ENCODE results near the gene MCC. TPM values are rescaled to one million over a fixed set of nuclear protein-coding genes. Genes with fewer than 3 reads are reported as not detected.

MCC gene
- total and polyA plus RNA-seq, 2 experiments from 2014 or later, result 8.3 to 31.5 TPM

- no peaks in the 10 kb centered on the region for H3K9me3 ChIP-seq (ENCODE audit: low read depth)
- H4K20me1 ChIP-seq (ENCODE audit: insufficient read depth, poor library complexity, severe bottlenecking), result no peaks in the 10 kb centered on the region
- no peak overlapping the region for H3K4me2 ChIP-seq
- WGBS (ENCODE audit: low lambda C conversion rate, missing lambda C conversion rate), result 34% methylated on average over 2 of the region's 2 CpGs
- peaks cover 10% of the 10 kb centered on the region for H3K4me1 ChIP-seq (ENCODE audit: insufficient read depth)
- DNase-seq (ENCODE audit: low spot score), result no peak
- H3K4me3 ChIP-seq, result no peak overlapping the region
- no peaks in the 10 kb centered on the region for H3K9me2 ChIP-seq (replicated peaks; ENCODE audit: insufficient read depth)
- no peak overlapping the region for H2AFZ ChIP-seq
- no peaks in the 10 kb centered on the region for H3K27me3 ChIP-seq
- no peaks in the 10 kb centered on the region for H3K79me2 ChIP-seq
- no peaks in the 10 kb centered on the region for H3K36me3 ChIP-seq (replicated peaks; ENCODE audit: insufficient read depth, low read depth)
- no peak overlapping the region for H3K27ac ChIP-seq
- TF ChIP-seq CTCF (IDR thresholded peaks at IDR 0.05; ENCODE audit: poor library complexity) (no peak), EZH2 (IDR thresholded peaks at IDR 0.05; ENCODE audit: borderline replicate concordance) (no peak), EZH2phosphoT487 (IDR thresholded peaks at IDR 0.05; ENCODE audit: low read depth, severe bottlenecking, unreplicated experiment) (no peak)
Observed at GRCh38 chr5:113378514-113378913, 109.7 kb downstream of the MCC start.

GRCh38 chr5:113378081-113378480, 110.2 kb downstream of the MCC start:
- no peak for DNase-seq (ENCODE audit: low spot score)
- Histone ChIP-seq H3K4me3 (no peak overlapping the region), H4K20me1 (ENCODE audit: insufficient read depth, poor library complexity, severe bottlenecking) (no peaks in the 10 kb centered on the region), H3K27ac (no peak overlapping the region), H3K4me2 (no peak overlapping the region), H3K9me3 (ENCODE audit: low read depth) (no peaks in the 10 kb centered on the region), H3K79me2 (no peaks in the 10 kb centered on the region), H3K36me3 (replicated peaks; ENCODE audit: insufficient read depth, low read depth) (no peaks in the 10 kb centered on the region), H3K4me1 (ENCODE audit: insufficient read depth) (peaks cover 10% of the 10 kb centered on the region), H3K27me3 (no peaks in the 10 kb centered on the region), H3K9me2 (replicated peaks; ENCODE audit: insufficient read depth) (no peaks in the 10 kb centered on the region), H2AFZ (no peak overlapping the region)
- TF ChIP-seq EZH2phosphoT487 (IDR thresholded peaks at IDR 0.05; ENCODE audit: low read depth, severe bottlenecking, unreplicated experiment), result no peak
- TF ChIP-seq EZH2 (IDR thresholded peaks at IDR 0.05; ENCODE audit: borderline replicate concordance), result no peak
- TF ChIP-seq CTCF (IDR thresholded peaks at IDR 0.05; ENCODE audit: poor library complexity), result no peak

GRCh38 chr5:113376640-113377039, 111.6 kb downstream of the MCC start:
- Histone ChIP-seq H3K27ac (no peak overlapping the region), H3K9me2 (replicated peaks; ENCODE audit: insufficient read depth) (no peaks in the 10 kb centered on the region), H4K20me1 (ENCODE audit: insufficient read depth, poor library complexity, severe bottlenecking) (no peaks in the 10 kb centered on the region), H3K36me3 (replicated peaks; ENCODE audit: insufficient read depth, low read depth) (no peaks in the 10 kb centered on the region), H3K4me1 (ENCODE audit: insufficient read depth) (peaks cover 10% of the 10 kb centered on the region), H2AFZ (no peak overlapping the region), H3K4me3 (no peak overlapping the region), H3K9me3 (ENCODE audit: low read depth) (no peaks in the 10 kb centered on the region), H3K4me2 (no peak overlapping the region), H3K27me3 (no peaks in the 10 kb centered on the region), H3K79me2 (no peaks in the 10 kb centered on the region)
- 96% methylated on average over 3 of the region's 3 CpGs for WGBS (ENCODE audit: low lambda C conversion rate, missing lambda C conversion rate)
- no peak for TF ChIP-seq EZH2 (IDR thresholded peaks at IDR 0.05; ENCODE audit: borderline replicate concordance)
- no peak for TF ChIP-seq CTCF (IDR thresholded peaks at IDR 0.05; ENCODE audit: poor library complexity)
- TF ChIP-seq EZH2phosphoT487 (IDR thresholded peaks at IDR 0.05; ENCODE audit: low read depth, severe bottlenecking, unreplicated experiment), result no peak
- DNase-seq (ENCODE audit: low spot score), result no peak

All from hepatocyte (in vitro differentiated cells).